GM10847 (cell line): Measurements from ENCODE around the gene KCNQ4.

Experiments used
- POLR2A ChIP-seq: IDR thresholded peaks from 2 replicates; pipeline ENCODE4 v1.6.1; 2011; ENCODE audit not compliant: insufficient read length; ENCODE audit errors: extremely low read depth

The KCNQ4 gene

DNA sequence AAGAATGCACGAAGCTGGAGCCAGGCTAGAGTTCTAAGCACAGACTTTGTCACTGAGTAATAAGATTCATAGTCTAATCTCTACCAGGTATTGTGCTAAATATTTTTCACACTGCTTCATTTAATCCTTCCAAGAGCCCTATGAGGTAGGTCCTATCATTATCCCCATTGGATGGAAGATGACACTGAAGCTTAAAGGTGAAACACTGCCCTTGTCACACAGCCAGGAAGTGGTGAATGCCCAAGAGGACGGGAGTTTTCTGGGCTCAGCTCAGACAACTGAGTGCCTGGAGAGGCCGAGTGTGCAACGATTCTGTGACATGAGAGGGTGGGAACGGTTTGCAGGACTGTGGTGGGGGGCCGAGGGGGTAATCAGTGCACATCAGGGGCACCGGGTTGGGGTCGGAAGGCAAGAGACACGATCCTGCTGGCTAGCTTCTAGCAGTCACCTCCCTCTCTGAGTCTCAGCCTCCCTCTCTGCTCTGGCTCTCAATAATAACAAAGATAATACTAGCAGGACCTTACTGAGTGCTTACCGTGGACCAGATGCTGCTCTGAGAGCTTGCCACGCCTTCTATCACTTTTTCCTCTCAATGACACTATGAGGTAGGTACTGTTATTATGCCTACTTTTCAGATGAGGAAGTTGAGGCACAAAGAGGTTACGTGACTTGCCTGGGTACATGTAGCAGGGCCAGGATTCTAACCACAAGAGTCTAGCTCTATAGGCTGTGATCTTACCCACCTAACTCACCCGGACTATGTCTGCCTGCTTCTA lies 12.4 kb downstream of the KCNQ4 start:
- no peak for TF ChIP-seq POLR2A

DNA sequence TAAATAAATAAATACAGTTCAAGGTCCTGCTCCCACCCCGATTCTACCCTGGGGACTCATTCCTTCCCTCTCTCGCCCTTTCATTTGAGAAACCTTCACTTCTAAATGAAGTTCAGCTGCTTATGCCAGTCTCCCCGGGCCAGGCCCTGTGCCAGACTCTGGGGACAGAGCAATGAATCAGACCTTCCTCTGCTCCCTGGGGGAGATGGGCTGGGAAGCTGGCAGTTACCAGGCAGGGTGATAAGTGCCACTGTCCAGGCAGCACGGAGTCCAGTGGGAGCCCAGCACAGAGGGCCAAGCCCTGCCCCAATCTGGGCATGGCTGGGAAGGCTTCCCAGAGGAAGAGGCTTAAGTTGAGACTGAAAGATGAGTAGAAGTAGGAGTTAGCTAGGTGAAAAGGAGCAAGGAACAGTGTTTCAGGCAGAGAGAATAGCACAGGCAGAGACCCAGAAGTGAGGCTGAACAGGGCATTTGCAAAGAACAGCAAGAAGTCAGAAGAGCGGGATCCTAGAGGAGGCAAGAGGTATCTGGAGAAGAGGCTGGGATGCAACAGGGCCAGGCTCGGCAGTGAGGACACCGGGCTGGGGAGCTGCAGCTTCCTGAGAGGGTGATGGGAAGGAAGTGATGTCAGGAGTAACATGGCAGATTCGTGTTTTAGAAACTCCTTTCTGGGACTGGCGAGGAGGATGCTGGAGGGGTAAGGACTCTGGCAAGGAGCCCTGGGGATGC lies 13.5 kb downstream of the KCNQ4 start:
- no peak for TF ChIP-seq POLR2A

- no peak for TF ChIP-seq POLR2A
Measured at GRCh38 chr1:40797668-40798010, 14.1 kb downstream of the KCNQ4 start.

DNA sequence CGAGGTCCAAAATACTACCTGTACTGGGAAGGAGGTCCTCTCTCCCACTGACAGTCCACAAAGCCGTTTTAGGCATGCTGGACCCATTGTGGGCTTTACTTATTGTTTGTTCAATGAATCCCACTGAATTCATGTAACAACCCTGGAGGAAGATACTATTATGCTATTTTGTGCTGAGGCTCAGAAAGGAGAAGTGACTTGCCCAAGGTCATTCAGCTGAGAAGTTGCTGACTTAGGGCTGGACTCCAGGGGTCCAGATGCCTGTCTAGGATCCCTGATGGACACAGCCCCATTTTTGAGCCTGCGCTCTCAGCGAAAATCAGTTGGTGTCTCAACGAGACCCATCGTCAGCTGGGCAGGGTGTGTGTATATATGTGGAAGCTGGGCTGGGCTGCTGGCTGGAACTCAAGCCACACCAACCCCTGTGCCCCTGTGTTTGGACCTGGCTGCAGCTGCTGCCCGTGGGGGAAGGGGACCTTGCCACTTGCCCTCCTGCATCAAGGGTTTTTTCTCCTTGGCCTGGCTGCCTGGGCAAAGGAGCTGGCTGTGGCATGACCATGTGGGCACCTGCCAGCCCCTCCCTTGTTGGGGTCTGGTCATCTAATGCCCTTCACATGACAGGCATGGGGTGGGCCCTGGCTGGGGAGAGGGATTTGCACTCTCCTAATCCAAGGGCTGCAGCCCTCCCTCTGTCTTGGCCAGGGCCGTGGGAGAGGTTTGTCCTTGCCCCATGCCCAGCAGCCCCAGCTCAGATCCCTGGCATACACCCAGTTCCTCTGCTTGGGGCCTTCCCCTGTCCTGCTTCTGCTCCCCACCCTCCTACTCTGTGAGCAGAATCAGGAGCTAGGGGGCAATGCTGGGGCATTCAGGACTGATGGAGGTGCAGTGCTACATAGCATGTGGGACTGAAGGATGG lies 15.0 kb downstream of the KCNQ4 start:
- TF ChIP-seq POLR2A = no peak

DNA sequence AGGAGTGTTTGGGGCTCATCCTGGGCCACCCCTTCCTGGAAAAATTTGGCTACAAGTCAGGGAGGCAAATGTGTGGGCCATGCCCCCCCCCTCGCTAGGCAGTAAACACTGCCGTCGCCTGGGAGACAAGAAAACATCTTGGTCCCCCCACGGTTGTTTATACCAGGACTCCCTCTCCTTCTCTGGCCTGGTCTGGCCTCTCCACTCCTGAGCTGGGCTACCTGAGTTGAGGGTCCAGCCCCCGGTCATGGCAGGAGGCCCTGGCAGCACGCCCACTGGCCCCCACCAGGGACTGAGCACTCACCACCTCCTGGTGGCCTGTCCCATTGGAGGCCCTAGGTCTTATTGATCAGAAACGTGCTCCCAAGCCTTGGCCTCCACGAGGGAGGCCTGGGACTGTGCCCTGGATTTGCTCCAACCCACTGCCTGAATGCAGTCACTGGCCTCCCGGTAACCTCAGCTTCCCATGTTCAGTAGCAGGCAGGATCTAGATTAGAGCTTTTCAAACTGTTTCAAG lies 15.8 kb downstream of the KCNQ4 start:
- no peak for TF ChIP-seq POLR2A

GRCh38 chr1:40801742-40802077 lies 18.1 kb downstream of the KCNQ4 start:
- TF ChIP-seq POLR2A = no peak

GRCh38 chr1:40802078-40802741 lies 18.6 kb downstream of the KCNQ4 start:
- TF ChIP-seq POLR2A = no peak

GRCh38 chr1:40802742-40803113 lies 19.1 kb downstream of the KCNQ4 start:
- no peak for TF ChIP-seq POLR2A

GRCh38 chr1:40803447-40803846 lies 19.9 kb downstream of the KCNQ4 start:
- no peak for TF ChIP-seq POLR2A

DNA sequence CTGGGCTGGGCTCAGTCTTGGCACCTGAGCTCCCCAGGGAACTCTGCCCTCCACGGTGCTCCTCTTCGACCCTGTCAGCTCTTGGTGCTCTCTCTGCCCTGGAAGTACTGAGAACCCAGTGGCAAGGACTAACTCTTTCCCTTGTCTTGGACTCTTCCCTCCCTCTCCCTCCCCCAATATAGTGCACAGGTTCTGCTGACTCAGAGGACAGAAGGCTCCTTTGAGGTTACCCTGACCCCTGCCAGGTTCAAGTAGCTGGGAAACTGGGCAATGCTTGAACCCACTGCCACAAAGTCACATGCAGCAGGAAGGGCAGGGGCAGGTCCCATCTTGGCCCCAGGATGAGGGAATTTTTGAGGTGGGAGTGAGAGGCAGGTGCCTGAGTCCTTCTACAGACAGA lies 20.3 kb downstream of the KCNQ4 start:
- no peak for TF ChIP-seq POLR2A

DNA sequence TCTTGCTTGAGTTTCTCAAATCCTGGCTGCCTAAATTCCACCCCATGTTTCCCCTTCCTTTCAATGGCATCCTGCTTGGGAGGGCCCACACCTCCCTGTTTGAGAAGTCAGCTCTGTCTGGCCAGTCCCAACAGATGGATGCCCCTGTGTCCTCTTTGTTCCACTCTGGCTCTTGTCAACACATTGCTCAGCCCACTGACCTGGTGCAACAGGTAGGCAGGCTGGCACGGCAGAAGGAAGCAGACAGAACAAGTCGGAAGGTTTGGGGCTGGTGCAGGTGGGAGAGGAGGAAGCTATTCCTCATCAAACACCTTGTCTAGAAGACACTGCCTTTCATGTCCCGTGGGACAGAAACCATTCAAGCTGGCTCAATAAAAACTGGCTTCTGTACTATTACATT lies 22.7 kb downstream of the KCNQ4 start:
- TF ChIP-seq POLR2A = no peak

GRCh38 chr1:40806731-40807695 lies 23.4 kb downstream of the KCNQ4 start:
- no peak for TF ChIP-seq POLR2A

DNA sequence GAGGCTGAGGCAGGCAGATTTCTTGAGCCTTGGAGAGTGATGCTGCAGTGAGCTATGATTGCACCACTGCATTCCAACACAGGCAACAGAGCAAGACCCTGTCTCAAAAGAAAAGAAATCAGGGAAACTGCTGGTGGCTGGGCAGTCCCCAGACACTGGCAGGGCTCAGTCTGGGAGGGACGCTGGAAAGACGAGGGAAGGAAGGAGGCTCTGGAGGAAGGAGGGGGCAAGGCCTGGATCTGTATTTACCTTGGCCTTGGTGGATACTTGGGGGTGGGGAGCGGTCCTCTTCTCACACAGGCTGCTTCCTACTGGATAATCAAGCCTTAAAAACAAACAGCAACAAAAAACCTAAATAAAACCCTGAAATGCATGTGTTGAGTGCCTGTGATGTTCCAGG lies 24.4 kb downstream of the KCNQ4 start:
- TF ChIP-seq POLR2A = no peak

DNA sequence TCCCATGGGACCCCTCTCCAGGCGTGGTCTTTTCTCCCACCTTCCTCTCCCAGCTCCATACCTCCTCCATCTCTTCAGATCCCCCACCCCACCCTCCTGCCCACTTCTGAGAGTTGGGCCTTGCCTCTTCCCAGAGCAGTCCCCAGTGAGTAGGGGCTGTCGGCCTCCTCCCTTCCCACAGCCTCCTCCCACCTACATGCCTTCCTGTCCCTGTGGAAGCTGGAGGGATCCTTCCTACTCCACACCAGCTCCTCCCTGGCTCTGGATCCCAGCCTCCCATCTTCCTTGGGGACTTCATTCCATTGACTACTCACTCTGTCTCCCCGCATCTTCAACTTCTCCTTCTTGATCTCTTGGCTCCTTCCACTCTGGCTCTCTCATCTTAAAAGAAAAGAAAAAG lies 24.9 kb downstream of the KCNQ4 start:
- no peak for TF ChIP-seq POLR2A
